ENCODE data around the gene SORCS2. TPM values are rescaled to one million over a fixed set of nuclear protein-coding genes. Genes with fewer than 3 reads are reported as not detected.

Gene SORCS2
- total and polyA plus RNA-seq, 7 donors, result 0.18 to 1.5 (median 0.36) TPM

DNA sequence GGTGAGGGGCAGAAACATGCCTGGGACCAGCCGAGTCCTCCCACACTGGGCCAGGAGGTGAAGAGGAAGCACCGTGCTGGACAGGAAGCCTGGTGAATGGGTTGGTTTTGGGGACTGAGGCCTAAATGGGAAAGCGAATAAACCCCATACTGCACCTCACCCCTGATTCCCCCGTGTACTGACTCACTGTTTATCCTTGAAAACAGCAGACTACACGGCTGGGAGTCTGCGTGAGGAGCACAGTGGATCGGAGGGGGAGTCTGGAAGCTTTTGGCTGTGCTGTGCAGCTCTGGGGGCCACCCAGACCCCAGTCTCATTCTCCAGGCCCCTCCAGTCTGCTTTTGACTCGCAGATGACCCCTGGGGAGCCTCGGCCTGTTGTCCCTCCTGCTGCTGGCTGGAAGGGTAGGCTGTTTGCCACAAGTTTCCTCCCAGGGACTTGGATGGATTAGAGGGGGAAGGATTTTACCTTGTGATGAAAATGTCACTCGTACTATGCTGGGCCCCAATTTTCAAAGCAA is 152.4 kb downstream of the SORCS2 start:
- intact Hi-C loops (cut with DNase I), result no loop called here
- H3K9me3 ChIP-seq, result peaks cover 20% of the 10 kb centered on the region
- 68 to 80% (median 80%) methylated on average over 10 of the region's 10 CpGs for WGBS, 3 donors
- no peaks in the 10 kb centered on the region for H3K27me3 ChIP-seq (ENCODE audit: insufficient read depth in 3 of 3, low read length in 2 of 3)
- H3K36me3 ChIP-seq (ENCODE audit: insufficient read depth in 1 of 2, low read depth in 1 of 2), result no peaks in the 10 kb centered on the region
- no peak overlapping the region for H3K27ac ChIP-seq
- TF ChIP-seq, protein P1, sequence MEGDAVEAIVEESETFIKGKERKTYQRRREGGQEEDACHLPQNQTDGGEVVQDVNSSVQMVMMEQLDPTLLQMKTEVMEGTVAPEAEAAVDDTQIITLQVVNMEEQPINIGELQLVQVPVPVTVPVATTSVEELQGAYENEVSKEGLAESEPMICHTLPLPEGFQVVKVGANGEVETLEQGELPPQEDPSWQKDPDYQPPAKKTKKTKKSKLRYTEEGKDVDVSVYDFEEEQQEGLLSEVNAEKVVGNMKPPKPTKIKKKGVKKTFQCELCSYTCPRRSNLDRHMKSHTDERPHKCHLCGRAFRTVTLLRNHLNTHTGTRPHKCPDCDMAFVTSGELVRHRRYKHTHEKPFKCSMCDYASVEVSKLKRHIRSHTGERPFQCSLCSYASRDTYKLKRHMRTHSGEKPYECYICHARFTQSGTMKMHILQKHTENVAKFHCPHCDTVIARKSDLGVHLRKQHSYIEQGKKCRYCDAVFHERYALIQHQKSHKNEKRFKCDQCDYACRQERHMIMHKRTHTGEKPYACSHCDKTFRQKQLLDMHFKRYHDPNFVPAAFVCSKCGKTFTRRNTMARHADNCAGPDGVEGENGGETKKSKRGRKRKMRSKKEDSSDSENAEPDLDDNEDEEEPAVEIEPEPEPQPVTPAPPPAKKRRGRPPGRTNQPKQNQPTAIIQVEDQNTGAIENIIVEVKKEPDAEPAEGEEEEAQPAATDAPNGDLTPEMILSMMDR (IDR thresholded peaks at IDR 0.05), result no peak
- no peak overlapping the region for H3K4me3 ChIP-seq
- ATAC-seq (no peak), DNase-seq (no peak)
- no peaks in the 10 kb centered on the region for H3K4me1 ChIP-seq

DNA sequence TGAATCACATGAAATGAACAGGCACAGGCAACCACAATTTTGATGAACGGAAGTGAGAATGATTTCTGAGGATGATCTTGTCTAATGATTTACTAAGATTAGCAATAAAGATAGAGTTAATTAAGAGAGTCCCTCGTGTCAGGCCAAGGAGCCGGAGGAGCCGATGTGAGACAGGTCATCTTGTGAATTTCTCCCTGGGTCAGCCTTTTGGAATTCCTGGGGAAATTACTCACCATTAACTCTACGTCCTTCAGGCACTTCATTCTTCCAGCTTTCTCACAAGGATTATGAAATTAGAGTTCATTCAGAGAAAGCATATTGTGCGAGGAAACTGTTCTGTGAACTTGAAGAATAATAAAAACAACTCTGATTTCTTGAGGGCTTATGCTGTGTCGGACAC is 155.6 kb downstream of the SORCS2 start:
- peaks cover 0 to 5% (median 0%) of the 10 kb centered on the region in 3 donors for H3K27me3 ChIP-seq (ENCODE audit: insufficient read depth in 3 of 3, low read length in 2 of 3)
- H3K27ac ChIP-seq, result no peak overlapping the region
- H3K4me3 ChIP-seq, result no peak overlapping the region
- no peak for ATAC-seq
- TF ChIP-seq, protein P1 (IDR thresholded peaks at IDR 0.05), result no peak
- peaks cover 15% of the 10 kb centered on the region for H3K9me3 ChIP-seq
- 92 to 93% (median 92%) methylated on average over 7 of the region's 7 CpGs for WGBS, 3 donors
- H3K4me1 ChIP-seq, result no peaks in the 10 kb centered on the region
- no peak for DNase-seq
- intact Hi-C loops (cut with DNase I), result no loop called here
- H3K36me3 ChIP-seq (ENCODE audit: insufficient read depth in 1 of 2, low read depth in 1 of 2), result no peaks in the 10 kb centered on the region

DNA sequence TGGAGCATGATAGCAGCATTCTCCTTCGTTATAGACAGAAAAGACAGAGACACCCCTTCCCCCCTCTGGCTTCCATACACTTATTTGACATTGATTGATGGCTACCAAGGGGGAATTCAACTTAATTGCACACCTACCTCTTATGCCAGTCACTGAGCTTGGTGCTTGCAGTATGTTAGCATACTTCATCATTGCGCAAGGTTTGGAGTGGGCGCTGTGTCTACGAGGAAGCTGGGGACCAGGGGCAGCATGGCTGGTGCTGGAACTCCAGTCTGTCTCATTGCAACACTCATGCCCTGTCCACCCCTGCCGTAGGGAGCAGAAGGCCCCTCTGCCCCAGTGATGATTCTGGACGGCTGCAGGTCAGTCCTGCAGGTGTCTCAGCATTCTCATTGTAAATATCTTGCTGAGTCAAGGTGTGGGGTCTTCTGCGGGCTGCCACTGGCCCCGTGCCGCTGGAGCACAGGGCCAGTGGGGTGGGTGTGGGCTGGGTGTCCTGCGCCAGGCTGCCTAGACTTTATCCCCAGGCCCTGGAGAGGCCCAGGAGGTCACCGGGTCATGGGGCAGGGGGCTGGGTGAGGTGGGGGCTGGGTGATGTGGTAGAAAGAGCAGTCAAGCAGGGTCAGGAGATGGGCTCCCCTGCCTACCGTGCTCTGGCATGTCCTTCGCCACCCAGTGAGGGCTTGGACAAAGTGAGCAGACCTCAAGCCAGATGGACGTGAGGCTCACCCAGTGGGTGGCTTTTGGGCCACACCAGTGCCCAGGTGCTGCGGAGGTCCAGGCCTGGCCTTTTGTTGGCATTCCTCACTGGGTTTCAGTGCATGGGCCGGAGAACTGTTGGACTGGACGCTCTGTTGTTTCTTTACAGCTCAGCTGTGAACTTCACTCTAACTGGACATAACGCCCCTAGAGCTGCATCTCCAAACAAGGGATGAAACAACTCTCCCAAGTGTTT is 156.9 kb downstream of the SORCS2 start:
- Histone ChIP-seq H3K4me3 (no peak overlapping the region), H3K4me1 (no peaks in the 10 kb centered on the region), H3K27me3 (ENCODE audit: insufficient read depth in 3 of 3, low read length in 2 of 3) (peaks cover 0 to 5% (median 0%) of the 10 kb centered on the region in 3 donors), H3K27ac (no peak overlapping the region), H3K36me3 (ENCODE audit: insufficient read depth in 1 of 2, low read depth in 1 of 2) (no peaks in the 10 kb centered on the region), H3K9me3 (peaks cover 15% of the 10 kb centered on the region)
- no peak for ATAC-seq
- TF ChIP-seq, protein P1 (IDR thresholded peaks at IDR 0.05), result no peak
- DNase-seq, result peak in 1 of 2 donors; percentile 28
- intact Hi-C loops (cut with DNase I), result no loop called here
- 84 to 91% (median 85%) methylated on average over 18 of the region's 18 CpGs for WGBS, 3 donors

DNA sequence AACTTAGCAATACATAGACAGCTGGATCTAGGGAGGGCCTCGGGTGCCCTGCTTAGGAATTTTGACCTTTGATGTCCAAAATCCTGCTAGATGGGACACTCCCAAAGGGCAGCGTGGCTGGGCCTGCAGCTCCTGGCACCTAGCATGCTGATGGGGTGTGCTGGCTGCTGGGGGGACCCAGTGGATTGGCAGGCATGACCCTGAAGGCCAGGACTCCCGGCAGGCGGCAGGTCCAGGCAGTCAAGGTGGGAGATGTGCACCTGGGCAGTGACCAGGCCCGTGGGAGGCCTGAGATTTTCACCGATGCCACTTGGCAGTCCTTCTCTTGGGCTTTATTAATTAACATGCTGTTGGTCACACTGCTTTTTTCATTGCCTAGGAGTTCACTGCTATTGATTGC is 158.1 kb downstream of the SORCS2 start:
- no peaks in the 10 kb centered on the region for H3K4me1 ChIP-seq
- peak in 1 of 2 donors; percentile 32 for DNase-seq
- no peak overlapping the region for H3K4me3 ChIP-seq
- TF ChIP-seq, protein P1 (IDR thresholded peaks at IDR 0.05), result no peak
- 63 to 76% (median 74%) methylated on average over 6 of the region's 6 CpGs for WGBS, 3 donors
- peaks cover 0 to 5% (median 0%) of the 10 kb centered on the region in 3 donors for H3K27me3 ChIP-seq (ENCODE audit: insufficient read depth in 3 of 3, low read length in 2 of 3)
- peaks cover 15% of the 10 kb centered on the region for H3K9me3 ChIP-seq
- no peaks in the 10 kb centered on the region for H3K36me3 ChIP-seq (ENCODE audit: insufficient read depth in 1 of 2, low read depth in 1 of 2)
- ATAC-seq, result no peak
- no peak overlapping the region for H3K27ac ChIP-seq
- intact Hi-C loops (cut with DNase I), result no loop called here

All from psoas muscle (tissue), 8 donors.